Endothelial cell of umbilical vein (primary cell): ENCODE data around the gene ACTL7B. TPM values are rescaled to one million over a fixed set of nuclear protein-coding genes. Genes with fewer than 3 reads are reported as not detected.

Experiments used
- BruUV-seq: library from RNA; stranded (reverse); fragments of 400-500 nt; replicated peaks from 2 replicates; lab custom pipeline; 2021; lab: Mats Ljungman, UMichigan
- CTCF ChIA-PET: fragments of 300-600, 350-600 bp; sonication (Branson Sonifier 250); formaldehyde crosslinking; loops from one replicate; lab custom pipeline; 2021; ENCODE audit warnings: antibody characterized with exemption, inconsistent platforms; lab: Charles Lee
- POLR2A ChIA-PET: fragments of 300-600, 350-600 bp; sonication (Branson Sonifier 250); formaldehyde crosslinking; loops from one replicate; lab custom pipeline; 2021; ENCODE audit warnings: antibody characterized with exemption, inconsistent platforms; lab: Charles Lee
- DNase-seq: peaks from one replicate; pipeline ENCODE4 v3.0.0-alpha.2; 2011; ENCODE audit warnings: low read depth, low spot score
- FAIRE-seq: peaks from 2 replicates; lab custom pipeline; 2011; peaks lifted over from hg19 to GRCh38; lab: Jason Lieb, UNC
- H2AFZ ChIP-seq: 2 replicates; pipeline ENCODE4 v1.6.0; 2012; ENCODE audit warnings: low read depth, low read length, control low read depth, inconsistent platforms
- H3K27ac ChIP-seq: 2 replicates; pipeline ENCODE4 v1.5.1; 2011; ENCODE audit warnings: low read depth, mild to moderate bottlenecking, control low read depth, low read length, moderate library complexity; ENCODE audit not compliant: insufficient read depth
- H3K27me3 ChIP-seq, 2 experiments: 2 replicates each; pipeline versions ENCODE4 v1.6.0 to v1.6.1; 2011; ENCODE audit warnings: low read length in 2 of 2, mixed read lengths in 1 of 2; ENCODE audit not compliant: control insufficient read depth in 2 of 2, insufficient read depth in 2 of 2
- H3K36me3 ChIP-seq, 2 experiments: 2 replicates in 1 of 2; 3 replicates in 1 of 2; pipeline ENCODE4 v1.5.1; 2011; ENCODE audit warnings: low read length in 2 of 2, mild to moderate bottlenecking in 1 of 2, moderate library complexity in 1 of 2; ENCODE audit not compliant: control insufficient read depth in 2 of 2, insufficient read depth in 2 of 2; ENCODE audit errors: extremely low read depth in 1 of 2
- H3K4me1 ChIP-seq: 3 replicates; pipeline ENCODE4 v1.5.1; 2011; ENCODE audit warnings: mild to moderate bottlenecking, low read length; ENCODE audit not compliant: control insufficient read depth, insufficient read depth; ENCODE audit errors: extremely low read depth
- H3K4me2 ChIP-seq: 2 replicates; pipeline ENCODE4 v1.6.1; 2011; ENCODE audit warnings: low read length, control low read depth, mixed read lengths; ENCODE audit not compliant: insufficient read depth
- H3K4me3 ChIP-seq, 3 experiments: fragments of 200-600 bp in 1 of 3; sonication (generic), shearing (Covaris generic) in 1 of 3; replicated peaks in 1 of 3; 2 replicates each; pipeline ENCODE4 v1.5.1; 2011 to 2016; ENCODE audit warnings: control low read depth in 3 of 3, low read length in 3 of 3, mild to moderate bottlenecking in 2 of 3, inconsistent platforms in 1 of 3, low read depth in 1 of 3, moderate library complexity in 1 of 3; ENCODE audit not compliant: insufficient read depth in 1 of 3
- H3K79me2 ChIP-seq: 2 replicates; pipeline ENCODE4 v1.6.0; 2012; ENCODE audit warnings: low read length, inconsistent platforms; ENCODE audit not compliant: control insufficient read depth, insufficient read depth
- H3K9ac ChIP-seq: replicated peaks from 2 replicates; pipeline ENCODE3; 2011; ENCODE audit warnings: low read length, control low read depth; ENCODE audit not compliant: insufficient read depth; ENCODE audit errors: extremely low read depth
- H3K9me1 ChIP-seq: replicated peaks from 3 replicates; pipeline ENCODE4 v1.6.0; 2011; ENCODE audit warnings: mild to moderate bottlenecking, low read length; ENCODE audit not compliant: control insufficient read depth, insufficient read depth; ENCODE audit errors: extremely low read depth
- H3K9me3 ChIP-seq: replicated peaks from 2 replicates; pipeline ENCODE4 v1.5.1; 2012; ENCODE audit warnings: low read length, inconsistent platforms; ENCODE audit not compliant: control insufficient read depth, insufficient read depth
- H4K20me1 ChIP-seq: replicated peaks from 2 replicates; pipeline ENCODE3; 2011; ENCODE audit warnings: mild to moderate bottlenecking, low read length; ENCODE audit not compliant: control insufficient read depth, insufficient read depth; ENCODE audit errors: extremely low read depth
- EZH2 ChIP-seq: IDR thresholded peaks from 2 replicates; pipeline ENCODE4 v1.6.1; 2012; ENCODE audit warnings: borderline replicate concordance, low read depth, mild to moderate bottlenecking, moderate library complexity, low read length, inconsistent platforms; ENCODE audit not compliant: severe bottlenecking
- FOS ChIP-seq: IDR thresholded peaks from 2 replicates; pipeline ENCODE4 v1.6.1; 2011; ENCODE audit warnings: mild to moderate bottlenecking, low read length, moderate library complexity, borderline replicate concordance; ENCODE audit not compliant: insufficient read depth
- GATA2 ChIP-seq: IDR thresholded peaks from 2 replicates; pipeline ENCODE4 v1.7.0; 2011; ENCODE audit warnings: low read depth, mild to moderate bottlenecking, moderate library complexity, mixed read lengths, low read length; ENCODE audit not compliant: insufficient read length, insufficient read depth
- JUN ChIP-seq: IDR thresholded peaks from 2 replicates; pipeline ENCODE4 v1.6.1; 2011; ENCODE audit warnings: borderline replicate concordance, low read depth; ENCODE audit not compliant: insufficient read length, insufficient read depth
- MAX ChIP-seq: IDR thresholded peaks from 2 replicates; pipeline ENCODE4 v1.6.1; 2011; ENCODE audit not compliant: insufficient read depth, insufficient read length
- MYC ChIP-seq: IDR thresholded peaks from one replicate; pipeline ENCODE4 v1.6.1; 2011; ENCODE audit warnings: mild to moderate bottlenecking, low read depth, low read length
- POLR2A ChIP-seq: IDR thresholded peaks from 2 replicates; pipeline ENCODE4 v1.6.1; 2012; ENCODE audit warnings: low read depth, mild to moderate bottlenecking, control low read depth, low read length
- POLR2AphosphoS5 ChIP-seq: IDR thresholded peaks from 2 replicates; pipeline ENCODE4 v1.6.1; 2012; ENCODE audit warnings: low read depth, mild to moderate bottlenecking, control low read depth, low read length, moderate library complexity; ENCODE audit not compliant: insufficient read depth
- dilution Hi-C: fragments of 300-500 bp; cut with MboI; formaldehyde crosslinking; loops from one replicate; pipeline ENCODE4 v1.15.0; 2019; ENCODE audit warnings: low sequenced_read_pairs; ENCODE audit not compliant: extremely low pct_ligation_motif_present
- intact Hi-C: fragments of 100-400 bp; cut with micrococcal nuclease; formaldehyde crosslinking; loops from one replicate; pipeline ENCODE4 v1.10.0; 2022
- polyA plus RNA-seq, 4 experiments: library from polyadenylated mRNA; depleted of rRNA in 3 of 4; stranded (reverse) in 3 of 4; unstranded in 1 of 4; fragments of >200 nt; gene quantifications; 2 replicates each; pipeline versions ENCODE4 v1.2.1 to v1.2.3, GENCODE V29; 2011 to 2012; ENCODE audit warnings: missing spikeins in 1 of 4
- total RNA-seq: library from RNA; stranded (reverse); gene quantifications from 2 replicates; pipeline ENCODE4 v1.2.3, GENCODE V29; 2021
- TF ChIP-seq, protein P1 (sequence below), 2 donors: IDR thresholded peaks; 1 replicate in 1 of 2; 2 replicates in 1 of 2; pipeline ENCODE4 v1.5.1; 2011; ENCODE audit warnings: low read length in 2 of 2, mild to moderate bottlenecking in 2 of 2, moderate library complexity in 2 of 2, control low read depth in 1 of 2, inconsistent platforms in 1 of 2, low read depth in 1 of 2; ENCODE audit not compliant: insufficient read depth in 1 of 2; ENCODE audit errors: extremely low read depth in 1 of 2

ACTL7B gene
- total and polyA plus RNA-seq, 2 donors (not counting 3 experiments of a cell fraction or from before 2014, with no cell fraction given) = not detected

DNA sequence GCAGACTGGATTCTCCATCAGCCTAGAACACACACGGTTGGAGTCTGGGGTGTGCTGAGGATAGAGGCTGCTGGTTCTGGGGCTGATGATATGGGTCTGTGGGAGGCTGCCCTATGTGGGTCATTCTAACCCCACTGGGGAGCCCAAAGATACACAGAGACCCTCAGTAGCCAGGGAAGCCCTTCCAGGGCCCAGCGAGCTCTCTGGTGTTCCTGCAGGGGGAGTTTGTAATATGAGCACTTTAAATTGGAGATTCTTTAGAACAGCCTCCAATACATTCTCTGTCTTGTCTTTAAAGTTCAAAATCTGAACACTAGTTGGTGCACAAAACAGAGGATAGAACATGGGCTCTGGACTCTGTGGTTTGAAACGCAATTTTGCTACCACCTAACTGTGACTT is 8.7 kb upstream of the ACTL7B start:
- H3K4me1 ChIP-seq = no peaks in the 10 kb centered on the region
- ChIA-PET POLR2A (no interaction called here), CTCF (no interaction called here)
- DNase-seq (no peak), FAIRE-seq (no peak)
- no peak overlapping the region for H3K4me3 ChIP-seq
- no peaks in the 10 kb centered on the region for H3K9me1 ChIP-seq
- no peak overlapping the region for H3K9ac ChIP-seq
- no peaks in the 10 kb centered on the region for H3K9me3 ChIP-seq
- H3K27me3 ChIP-seq = no peaks in the 10 kb centered on the region
- dilution Hi-C loops = no loop called here
- TF ChIP-seq MYC (no peak), POLR2AphosphoS5 (no peak), GATA2 (no peak), EZH2 (no peak), FOS (no peak), MAX (no peak), JUN (no peak), POLR2A (no peak)
- TF ChIP-seq, protein P1, sequence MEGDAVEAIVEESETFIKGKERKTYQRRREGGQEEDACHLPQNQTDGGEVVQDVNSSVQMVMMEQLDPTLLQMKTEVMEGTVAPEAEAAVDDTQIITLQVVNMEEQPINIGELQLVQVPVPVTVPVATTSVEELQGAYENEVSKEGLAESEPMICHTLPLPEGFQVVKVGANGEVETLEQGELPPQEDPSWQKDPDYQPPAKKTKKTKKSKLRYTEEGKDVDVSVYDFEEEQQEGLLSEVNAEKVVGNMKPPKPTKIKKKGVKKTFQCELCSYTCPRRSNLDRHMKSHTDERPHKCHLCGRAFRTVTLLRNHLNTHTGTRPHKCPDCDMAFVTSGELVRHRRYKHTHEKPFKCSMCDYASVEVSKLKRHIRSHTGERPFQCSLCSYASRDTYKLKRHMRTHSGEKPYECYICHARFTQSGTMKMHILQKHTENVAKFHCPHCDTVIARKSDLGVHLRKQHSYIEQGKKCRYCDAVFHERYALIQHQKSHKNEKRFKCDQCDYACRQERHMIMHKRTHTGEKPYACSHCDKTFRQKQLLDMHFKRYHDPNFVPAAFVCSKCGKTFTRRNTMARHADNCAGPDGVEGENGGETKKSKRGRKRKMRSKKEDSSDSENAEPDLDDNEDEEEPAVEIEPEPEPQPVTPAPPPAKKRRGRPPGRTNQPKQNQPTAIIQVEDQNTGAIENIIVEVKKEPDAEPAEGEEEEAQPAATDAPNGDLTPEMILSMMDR (IDR thresholded peaks at IDR 0.05; ENCODE audit: extremely low read depth in 1 of 2, insufficient read depth in 1 of 2, low read depth in 1 of 2, low read length in 2 of 2) = no peak
- no peak overlapping the region for H3K27ac ChIP-seq
- H3K79me2 ChIP-seq = no peaks in the 10 kb centered on the region
- no peaks in the 10 kb centered on the region for H4K20me1 ChIP-seq
- intact Hi-C loops = no loop called here
- no peak overlapping the region for H3K4me2 ChIP-seq
- no TSS peak for BruUV-seq
- no peak overlapping the region for H2AFZ ChIP-seq
- peaks cover 0 to 4% of the 10 kb centered on the region in 2 experiments for H3K36me3 ChIP-seq
